HCT116 (cell line): ENCODE data around the gene C16orf74. TPM values are rescaled to one million over a fixed set of nuclear protein-coding genes. Genes with fewer than 3 reads are reported as not detected.
A peak's percentile ranks its signal among the peaks of the same experiment; 100 is the strongest.

Source experiments
- ATAC-seq: fragments of 200-7000 bp; cut with Tn5 transposase; 2 replicates; pipeline ENCODE4 v1.9.1; 2020; ENCODE audit warnings: mild to moderate bottlenecking, moderate library complexity
- BruUV-seq: library from RNA; stranded (reverse); fragments of 400-500 nt; replicated peaks from 2 replicates; lab custom pipeline; 2021; lab: Mats Ljungman, UMichigan
- CTCF ChIA-PET: fragments of 300-600 bp; sonication (Branson Sonifier 250); formaldehyde crosslinking; loops from one replicate; lab custom pipeline; 2021; ENCODE audit warnings: antibody characterized with exemption; lab: Charles Lee
- POLR2A ChIA-PET: fragments of 300-600, 350-600 bp; sonication (Branson Sonifier 250); formaldehyde crosslinking; loops from one replicate; lab custom pipeline; 2021; ENCODE audit warnings: antibody characterized with exemption; lab: Charles Lee
- RAD21 ChIA-PET, 2 experiments: fragments of 300-600 bp; sonication (Branson Sonifier 250); formaldehyde crosslinking; loops; one replicate each; lab custom pipeline; 2023; ENCODE audit warnings: low total read pairs in 2 of 2; ENCODE audit not compliant: uncharacterized antibody in 2 of 2, unreplicated experiment in 2 of 2, low non-redundant PET in 1 of 2; lab: Charles Lee
- DNase-seq: peaks from one replicate; pipeline ENCODE4 v3.0.0-alpha.2; 2010; ENCODE audit warnings: low read depth, low spot score
- H2AFZ ChIP-seq: fragments of 200-600 bp; shearing (Covaris generic), sonication (generic); 2 replicates; pipeline ENCODE4 v1.6.1; 2017; ENCODE audit warnings: low read depth, mixed run types, mixed read lengths, antibody characterized with exemption, low read length; ENCODE audit not compliant: poor library complexity, severe bottlenecking
- H3K27ac ChIP-seq: 2 replicates; pipeline ENCODE4 v1.5.1; 2012; ENCODE audit warnings: low read depth, low read length
- H3K27me3 ChIP-seq: fragments of 200-600 bp; sonication (generic); 2 replicates; pipeline ENCODE4 v1.6.1; 2016; ENCODE audit warnings: mixed run types, low read length, mixed read lengths; ENCODE audit not compliant: insufficient read depth
- H3K36me3 ChIP-seq, 2 experiments: fragments of 200-500 bp in 1 of 2; fragments of 200-600 bp in 1 of 2; sonication (Bioruptor generic) in 1 of 2; sonication (generic) in 1 of 2; 2 replicates each; pipeline versions ENCODE4 v1.5.1 to v1.6.1; 2014 to 2016; ENCODE audit warnings: low read length in 2 of 2, inconsistent platforms in 1 of 2, mixed read lengths in 1 of 2, mixed run types in 1 of 2; ENCODE audit not compliant: insufficient read depth in 2 of 2, control insufficient read depth in 1 of 2
- H3K4me1 ChIP-seq, 2 experiments: fragments of 200-600 bp in 1 of 2; sonication (generic) in 1 of 2; 2 replicates each; pipeline versions ENCODE4 v1.5.1 to v1.6.1; 2012 to 2017; ENCODE audit warnings: low read length in 2 of 2, inconsistent platforms in 1 of 2, mild to moderate bottlenecking in 1 of 2, mixed read lengths in 1 of 2, mixed run types in 1 of 2, moderate library complexity in 1 of 2; ENCODE audit not compliant: insufficient read depth in 2 of 2, control insufficient read depth in 1 of 2
- H3K4me2 ChIP-seq: fragments of 200-600 bp; sonication (generic); 2 replicates; pipeline ENCODE4 v1.6.1; 2017; ENCODE audit warnings: mixed run types, low read length, mixed read lengths
- H3K4me3 ChIP-seq, 2 experiments: fragments of 200-600 bp in 1 of 2; sonication (generic) in 1 of 2; replicated peaks in 1 of 2; 2 replicates each; pipeline ENCODE4 v1.5.1; 2011 to 2016; ENCODE audit warnings: low read length in 2 of 2, control low read depth in 1 of 2, low read depth in 1 of 2, mild to moderate bottlenecking in 1 of 2, mixed read lengths in 1 of 2, mixed run types in 1 of 2
- H3K79me2 ChIP-seq: fragments of 200-600 bp; sonication (generic); 2 replicates; pipeline ENCODE4 v1.6.1; 2017; ENCODE audit warnings: mild to moderate bottlenecking, mixed run types, low read length, moderate library complexity, mixed read lengths; ENCODE audit not compliant: insufficient read depth
- H3K9ac ChIP-seq: fragments of 200-600 bp; sonication (generic); 2 replicates; pipeline ENCODE4 v1.6.1; 2016; ENCODE audit warnings: low read length, mixed read lengths
- H3K9me2 ChIP-seq: fragments of 200-600 bp; sonication (generic), shearing (Covaris generic); 2 replicates; pipeline ENCODE4 v1.6.1; 2017; ENCODE audit warnings: mixed run types, mild to moderate bottlenecking, moderate library complexity; ENCODE audit not compliant: insufficient read depth
- H3K9me3 ChIP-seq, 2 experiments: fragments of 200-500 bp in 1 of 2; fragments of 200-600 bp in 1 of 2; sonication (Bioruptor generic) in 1 of 2; sonication (generic) in 1 of 2; 2 replicates each; pipeline ENCODE4 v1.6.1; 2014 to 2017; ENCODE audit warnings: low read length in 2 of 2, mixed read lengths in 2 of 2, inconsistent platforms in 1 of 2, low read depth in 1 of 2, mild to moderate bottlenecking in 1 of 2, mixed run types in 1 of 2, moderate library complexity in 1 of 2; ENCODE audit not compliant: control insufficient read depth in 1 of 2, insufficient read depth in 1 of 2
- H4K20me1 ChIP-seq: fragments of 200-600 bp; sonication (generic), shearing (Covaris generic); 2 replicates; pipeline ENCODE4 v1.6.1; 2017; ENCODE audit warnings: mixed run types, mild to moderate bottlenecking, moderate library complexity; ENCODE audit not compliant: insufficient read depth
- CBX3 ChIP-seq: IDR thresholded peaks from 2 replicates; pipeline ENCODE4 v1.6.1; 2012; ENCODE audit warnings: low read depth
- EGR1 ChIP-seq: IDR thresholded peaks from 2 replicates; pipeline ENCODE4 v1.6.1; 2012; ENCODE audit warnings: low read depth
- EZH2 ChIP-seq: fragments of 200-600 bp; sonication (generic); IDR thresholded peaks from 2 replicates; pipeline ENCODE4 v1.6.1; 2017; ENCODE audit warnings: antibody characterized with exemption, mixed run types
- EZH2phosphoT487 ChIP-seq: fragments of 200-600 bp; IDR thresholded peaks from 2 replicates; pipeline ENCODE4 v1.6.1; 2018; ENCODE audit warnings: antibody characterized with exemption, borderline replicate concordance
- FOSL1 ChIP-seq: IDR thresholded peaks from 2 replicates; pipeline ENCODE4 v1.6.1; 2012; ENCODE audit warnings: low read depth
- POLR2AphosphoS5 ChIP-seq: IDR thresholded peaks from 2 replicates; pipeline ENCODE4 v1.6.1; 2011; ENCODE audit warnings: mild to moderate bottlenecking, low read depth, low read length, moderate library complexity
- RAD21 ChIP-seq: IDR thresholded peaks from 2 replicates; pipeline ENCODE4 v1.6.1; 2012; ENCODE audit warnings: low read depth, mild to moderate bottlenecking
- SIN3A ChIP-seq: IDR thresholded peaks from 2 replicates; pipeline ENCODE4 v1.6.1; 2012; ENCODE audit warnings: low read depth
- SP1 ChIP-seq: IDR thresholded peaks from 2 replicates; pipeline ENCODE4 v1.6.1; 2012; ENCODE audit warnings: low read depth
- ZNF274 ChIP-seq: fragments of 200-500 bp; sonication (Bioruptor generic); IDR thresholded peaks from 2 replicates; pipeline ENCODE4 v1.6.1; 2014; ENCODE audit warnings: mild to moderate bottlenecking, low read depth, low read length, inconsistent platforms
- intact Hi-C: fragments of 100-400 bp; cut with micrococcal nuclease; formaldehyde crosslinking; loops from 2 replicates; pipeline ENCODE4 v1.10.0; 2022
- total RNA-seq: library from RNA; stranded (reverse); gene quantifications from one replicate; pipeline ENCODE4 v1.2.1, GENCODE V29; 2021; ENCODE audit not compliant: unreplicated experiment
- TF ChIP-seq, protein P1 (sequence below): IDR thresholded peaks from 2 replicates; pipeline ENCODE4 v1.6.1; 2012; ENCODE audit warnings: low read depth
- TF ChIP-seq, protein P2 (sequence below): IDR thresholded peaks from 2 replicates; pipeline ENCODE4 v1.6.1; 2012
- TF ChIP-seq, protein P3 (sequence below): IDR thresholded peaks from 2 replicates; pipeline ENCODE4 v1.6.1; 2011; ENCODE audit warnings: mild to moderate bottlenecking, low read length, moderate library complexity; ENCODE audit not compliant: insufficient replicate concordance; ENCODE audit errors: extremely low read depth

C16orf74 gene
- total RNA-seq, 1 experiment from 2014 or later = 30.0 TPM

DNA sequence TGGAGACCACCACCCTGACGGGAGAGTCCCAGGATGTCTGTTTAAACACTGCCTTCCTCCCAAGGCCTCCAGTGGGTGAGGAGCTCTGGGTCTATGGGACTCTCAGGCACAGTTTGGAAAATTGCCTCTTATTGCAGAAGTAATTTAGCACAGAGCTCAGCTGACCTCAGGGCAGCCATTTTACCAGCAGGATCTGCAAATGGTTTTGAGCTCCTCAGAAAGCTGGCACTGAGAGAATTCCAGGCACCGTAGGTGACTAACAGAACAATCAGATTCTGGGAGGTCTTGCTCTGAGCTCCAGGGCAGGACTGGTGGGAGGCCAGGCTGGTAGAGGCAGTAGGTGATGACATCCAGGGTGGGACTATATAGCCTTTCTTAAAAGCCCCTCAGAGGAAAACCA, 17.3 kb upstream of the C16orf74 start:
- no TSS peak for BruUV-seq
- Histone ChIP-seq H3K4me3 (peak overlapping the region in 1 of 2 experiments; percentile 42; a peak in 1 of 4 replicates), H3K27me3 (no peaks in the 10 kb centered on the region), H3K9me3 (no peaks in the 10 kb centered on the region), H3K9me2 (no peaks in the 10 kb centered on the region), H3K4me2 (peak overlapping the region; percentile 90), H3K9ac (peak overlapping the region; percentile 35), H3K4me1 (peaks cover 15 to 20% of the 10 kb centered on the region in 2 experiments), H2AFZ (no peak overlapping the region), H3K79me2 (no peaks in the 10 kb centered on the region), H4K20me1 (no peaks in the 10 kb centered on the region), H3K27ac (peak overlapping the region; percentile 35; the same call in 1 of the 2 replicates), H3K36me3 (no peaks in the 10 kb centered on the region)
- intact Hi-C loops = no loop called here
- ATAC-seq (no peak), DNase-seq (no peak)
- ChIA-PET CTCF (interaction anchor here (0.9 to 1.0 kb wide), 2 partner anchors 8 to 51 kb away, joined by 4 read pairs; no protein-coding TSS in a partner anchor), POLR2A (no interaction called here), RAD21 (no interaction called here)
- TF ChIP-seq POLR2AphosphoS5 (no peak), RAD21 (no peak), EZH2phosphoT487 (no peak), EZH2 (no peak), FOSL1 (no peak), SP1 (no peak), SIN3A (no peak), CBX3 (no peak), ZNF274 (no peak), EGR1 (no peak)
- TF ChIP-seq, protein P1, sequence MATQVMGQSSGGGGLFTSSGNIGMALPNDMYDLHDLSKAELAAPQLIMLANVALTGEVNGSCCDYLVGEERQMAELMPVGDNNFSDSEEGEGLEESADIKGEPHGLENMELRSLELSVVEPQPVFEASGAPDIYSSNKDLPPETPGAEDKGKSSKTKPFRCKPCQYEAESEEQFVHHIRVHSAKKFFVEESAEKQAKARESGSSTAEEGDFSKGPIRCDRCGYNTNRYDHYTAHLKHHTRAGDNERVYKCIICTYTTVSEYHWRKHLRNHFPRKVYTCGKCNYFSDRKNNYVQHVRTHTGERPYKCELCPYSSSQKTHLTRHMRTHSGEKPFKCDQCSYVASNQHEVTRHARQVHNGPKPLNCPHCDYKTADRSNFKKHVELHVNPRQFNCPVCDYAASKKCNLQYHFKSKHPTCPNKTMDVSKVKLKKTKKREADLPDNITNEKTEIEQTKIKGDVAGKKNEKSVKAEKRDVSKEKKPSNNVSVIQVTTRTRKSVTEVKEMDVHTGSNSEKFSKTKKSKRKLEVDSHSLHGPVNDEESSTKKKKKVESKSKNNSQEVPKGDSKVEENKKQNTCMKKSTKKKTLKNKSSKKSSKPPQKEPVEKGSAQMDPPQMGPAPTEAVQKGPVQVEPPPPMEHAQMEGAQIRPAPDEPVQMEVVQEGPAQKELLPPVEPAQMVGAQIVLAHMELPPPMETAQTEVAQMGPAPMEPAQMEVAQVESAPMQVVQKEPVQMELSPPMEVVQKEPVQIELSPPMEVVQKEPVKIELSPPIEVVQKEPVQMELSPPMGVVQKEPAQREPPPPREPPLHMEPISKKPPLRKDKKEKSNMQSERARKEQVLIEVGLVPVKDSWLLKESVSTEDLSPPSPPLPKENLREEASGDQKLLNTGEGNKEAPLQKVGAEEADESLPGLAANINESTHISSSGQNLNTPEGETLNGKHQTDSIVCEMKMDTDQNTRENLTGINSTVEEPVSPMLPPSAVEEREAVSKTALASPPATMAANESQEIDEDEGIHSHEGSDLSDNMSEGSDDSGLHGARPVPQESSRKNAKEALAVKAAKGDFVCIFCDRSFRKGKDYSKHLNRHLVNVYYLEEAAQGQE = no peak
- TF ChIP-seq, protein P2, sequence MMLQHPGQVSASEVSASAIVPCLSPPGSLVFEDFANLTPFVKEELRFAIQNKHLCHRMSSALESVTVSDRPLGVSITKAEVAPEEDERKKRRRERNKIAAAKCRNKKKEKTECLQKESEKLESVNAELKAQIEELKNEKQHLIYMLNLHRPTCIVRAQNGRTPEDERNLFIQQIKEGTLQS = no peak
- TF ChIP-seq, protein P3, sequence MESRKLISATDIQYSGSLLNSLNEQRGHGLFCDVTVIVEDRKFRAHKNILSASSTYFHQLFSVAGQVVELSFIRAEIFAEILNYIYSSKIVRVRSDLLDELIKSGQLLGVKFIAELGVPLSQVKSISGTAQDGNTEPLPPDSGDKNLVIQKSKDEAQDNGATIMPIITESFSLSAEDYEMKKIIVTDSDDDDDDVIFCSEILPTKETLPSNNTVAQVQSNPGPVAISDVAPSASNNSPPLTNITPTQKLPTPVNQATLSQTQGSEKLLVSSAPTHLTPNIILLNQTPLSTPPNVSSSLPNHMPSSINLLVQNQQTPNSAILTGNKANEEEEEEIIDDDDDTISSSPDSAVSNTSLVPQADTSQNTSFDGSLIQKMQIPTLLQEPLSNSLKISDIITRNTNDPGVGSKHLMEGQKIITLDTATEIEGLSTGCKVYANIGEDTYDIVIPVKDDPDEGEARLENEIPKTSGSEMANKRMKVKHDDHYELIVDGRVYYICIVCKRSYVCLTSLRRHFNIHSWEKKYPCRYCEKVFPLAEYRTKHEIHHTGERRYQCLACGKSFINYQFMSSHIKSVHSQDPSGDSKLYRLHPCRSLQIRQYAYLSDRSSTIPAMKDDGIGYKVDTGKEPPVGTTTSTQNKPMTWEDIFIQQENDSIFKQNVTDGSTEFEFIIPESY = no peak
